SKM-1 treated with dmso at 0.1 percent for 144 hours (cell line): ENCODE measurements around the gene TESK1.

ENCODE experiments used
- DNase-seq: peaks from one replicate; lab custom pipeline; 2025; ENCODE audit not compliant: unreplicated experiment; lab: John Stamatoyannopoulos, UW

TESK1 gene

GRCh38 chr9:35604578-35605350, at the start of gene TESK1:
Gene TESK1, plus strand, starts transcription at chr9:35605262. Its CDS starts 358 bp downstream, at chr9:35605620.
- DNase-seq = peak; percentile 56

GRCh38 chr9:35555881-35556280, 49.2 kb upstream of the TESK1 start:
- DNase-seq = no peak

- no peak for DNase-seq
Measured at GRCh38 chr9:35556776-35557175, 48.3 kb upstream of the TESK1 start.

- DNase-seq = no peak
Measured at GRCh38 chr9:35557320-35557719, 47.7 kb upstream of the TESK1 start.

GRCh38 chr9:35558185-35558584, 46.9 kb upstream of the TESK1 start:
- DNase-seq = no peak

GRCh38 chr9:35559792-35560530, 45.1 kb upstream of the TESK1 start:
- no peak for DNase-seq

- no peak for DNase-seq
Measured at GRCh38 chr9:35560625-35561337, 44.3 kb upstream of the TESK1 start.

- no peak for DNase-seq
Measured at GRCh38 chr9:35561468-35562261, 43.4 kb upstream of the TESK1 start.

- no peak for DNase-seq
Measured at GRCh38 chr9:35562895-35563780, 41.9 kb upstream of the TESK1 start.

GRCh38 chr9:35563791-35564197, 41.3 kb upstream of the TESK1 start:
- DNase-seq = no peak

GRCh38 chr9:35564658-35565061, 40.4 kb upstream of the TESK1 start:
- DNase-seq = no peak

GRCh38 chr9:35566417-35566816, 38.6 kb upstream of the TESK1 start:
- no peak for DNase-seq

- DNase-seq = no peak
Measured at GRCh38 chr9:35568196-35568595, 36.9 kb upstream of the TESK1 start.

GRCh38 chr9:35569206-35569605, 35.9 kb upstream of the TESK1 start:
- DNase-seq = no peak

- no peak for DNase-seq
Measured at GRCh38 chr9:35570709-35571504, 34.2 kb upstream of the TESK1 start.

- DNase-seq = no peak
Measured at GRCh38 chr9:35574578-35575122, 30.4 kb upstream of the TESK1 start.

- no peak for DNase-seq
Measured at GRCh38 chr9:35575478-35575877, 29.6 kb upstream of the TESK1 start.

GRCh38 chr9:35577486-35577885, 27.6 kb upstream of the TESK1 start:
- DNase-seq = no peak

GRCh38 chr9:35579130-35579529, 25.9 kb upstream of the TESK1 start:
- DNase-seq = no peak
